ENCODE measurements around the gene MGAT5.

MGAT5 gene

GRCh38 chr2:134308474-134309385, 54.9 kb downstream of the MGAT5 start:
- DNase-seq (ENCODE audit: low spot score) = no peak
- ATAC-seq (ENCODE audit: low read depth) = no peak
- TF ChIP-seq CTCF (IDR thresholded peaks at IDR 0.05; ENCODE audit: poor library complexity, severe bottlenecking) = no peak
- H3K27me3 ChIP-seq (ENCODE audit: insufficient read depth, poor library complexity, severe bottlenecking) = no peaks in the 10 kb centered on the region
- no peaks in the 10 kb centered on the region for H3K9me3 ChIP-seq (ENCODE audit: severe bottlenecking)
- H3K4me1 ChIP-seq (ENCODE audit: insufficient read depth, poor library complexity, severe bottlenecking) = no peaks in the 10 kb centered on the region
- H3K27ac ChIP-seq (ENCODE audit: poor library complexity, severe bottlenecking) = no peak overlapping the region
- no peak overlapping the region for H3K4me3 ChIP-seq (ENCODE audit: severe bottlenecking)
- no peaks in the 10 kb centered on the region for H3K36me3 ChIP-seq (ENCODE audit: low read depth)

- Histone ChIP-seq H3K9me3 (ENCODE audit: severe bottlenecking) (no peaks in the 10 kb centered on the region), H3K36me3 (ENCODE audit: low read depth) (no peaks in the 10 kb centered on the region), H3K4me1 (ENCODE audit: insufficient read depth, poor library complexity, severe bottlenecking) (no peaks in the 10 kb centered on the region), H3K4me3 (ENCODE audit: severe bottlenecking) (no peak overlapping the region), H3K27me3 (ENCODE audit: insufficient read depth, poor library complexity, severe bottlenecking) (no peaks in the 10 kb centered on the region), H3K27ac (ENCODE audit: poor library complexity, severe bottlenecking) (no peak overlapping the region)
- no peak for TF ChIP-seq CTCF (IDR thresholded peaks at IDR 0.05; ENCODE audit: poor library complexity, severe bottlenecking)
- ATAC-seq (ENCODE audit: low read depth) (no peak), DNase-seq (ENCODE audit: low spot score) (no peak)
Measured at GRCh38 chr2:134310107-134311079, 56.5 kb downstream of the MGAT5 start.

GRCh38 chr2:134312482-134312881, 58.6 kb downstream of the MGAT5 start:
- Histone ChIP-seq H3K4me1 (ENCODE audit: insufficient read depth, poor library complexity, severe bottlenecking) (no peaks in the 10 kb centered on the region), H3K36me3 (ENCODE audit: low read depth) (no peaks in the 10 kb centered on the region), H3K27me3 (ENCODE audit: insufficient read depth, poor library complexity, severe bottlenecking) (no peaks in the 10 kb centered on the region), H3K27ac (ENCODE audit: poor library complexity, severe bottlenecking) (no peak overlapping the region), H3K9me3 (ENCODE audit: severe bottlenecking) (no peaks in the 10 kb centered on the region), H3K4me3 (ENCODE audit: severe bottlenecking) (no peak overlapping the region)
- no peak for ATAC-seq (ENCODE audit: low read depth)
- no peak for TF ChIP-seq CTCF (IDR thresholded peaks at IDR 0.05; ENCODE audit: poor library complexity, severe bottlenecking)
- DNase-seq (ENCODE audit: low spot score) = no peak

- no peak for TF ChIP-seq CTCF (IDR thresholded peaks at IDR 0.05; ENCODE audit: poor library complexity, severe bottlenecking)
- no peak for DNase-seq (ENCODE audit: low spot score)
- H3K36me3 ChIP-seq (ENCODE audit: low read depth) = no peaks in the 10 kb centered on the region
- ATAC-seq (ENCODE audit: low read depth) = no peak
- no peaks in the 10 kb centered on the region for H3K4me1 ChIP-seq (ENCODE audit: insufficient read depth, poor library complexity, severe bottlenecking)
- no peak overlapping the region for H3K4me3 ChIP-seq (ENCODE audit: severe bottlenecking)
- no peaks in the 10 kb centered on the region for H3K27me3 ChIP-seq (ENCODE audit: insufficient read depth, poor library complexity, severe bottlenecking)
- H3K9me3 ChIP-seq (ENCODE audit: severe bottlenecking) = no peaks in the 10 kb centered on the region
- H3K27ac ChIP-seq (ENCODE audit: poor library complexity, severe bottlenecking) = no peak overlapping the region
Measured at GRCh38 chr2:134314202-134314601, 60.3 kb downstream of the MGAT5 start.
